ENCODE results near the gene CLRN3. TPM values are rescaled to one million over a fixed set of nuclear protein-coding genes. Genes with fewer than 3 reads are reported as not detected.

The CLRN3 gene
- total RNA-seq, 1 donor from 2014 or later: 0.31 TPM

GRCh38 chr10:127834221-127834620, 58.5 kb downstream of the CLRN3 start:
- Mint-ChIP-seq H3K4me1 (ENCODE audit: unreplicated experiment) (no peaks in the 10 kb centered on the region), H3K27me3 (ENCODE audit: unreplicated experiment) (no peaks in the 10 kb centered on the region), H3K36me3 (ENCODE audit: low read depth, unreplicated experiment) (no peaks in the 10 kb centered on the region), H3K4me3 (ENCODE audit: unreplicated experiment) (no peak overlapping the region), H3K27ac (ENCODE audit: unreplicated experiment) (no peak overlapping the region), H3K9me3 (ENCODE audit: unreplicated experiment) (no peaks in the 10 kb centered on the region)
- TF ChIP-seq CTCF (IDR thresholded peaks at IDR 0.05; ENCODE audit: unreplicated experiment): no peak
- DNase-seq (ENCODE audit: low spot score): no peak

- Mint-ChIP-seq H3K4me1 (ENCODE audit: unreplicated experiment) (no peaks in the 10 kb centered on the region), H3K9me3 (ENCODE audit: unreplicated experiment) (no peaks in the 10 kb centered on the region), H3K27ac (ENCODE audit: unreplicated experiment) (no peak overlapping the region), H3K36me3 (ENCODE audit: low read depth, unreplicated experiment) (no peaks in the 10 kb centered on the region), H3K4me3 (ENCODE audit: unreplicated experiment) (no peak overlapping the region), H3K27me3 (ENCODE audit: unreplicated experiment) (no peaks in the 10 kb centered on the region)
- no peak for TF ChIP-seq CTCF (IDR thresholded peaks at IDR 0.05; ENCODE audit: unreplicated experiment)
- DNase-seq (ENCODE audit: low spot score): no peak
Observed at GRCh38 chr10:127833804-127834203, 58.9 kb downstream of the CLRN3 start.

GRCh38 chr10:127832501-127832900, 60.2 kb downstream of the CLRN3 start:
- no peaks in the 10 kb centered on the region for H3K4me1 Mint-ChIP-seq (ENCODE audit: unreplicated experiment)
- H3K36me3 Mint-ChIP-seq (ENCODE audit: low read depth, unreplicated experiment): no peaks in the 10 kb centered on the region
- H3K27ac Mint-ChIP-seq (ENCODE audit: unreplicated experiment): no peak overlapping the region
- no peak overlapping the region for H3K4me3 Mint-ChIP-seq (ENCODE audit: unreplicated experiment)
- H3K27me3 Mint-ChIP-seq (ENCODE audit: unreplicated experiment): peaks cover 2% of the 10 kb centered on the region
- no peak for DNase-seq (ENCODE audit: low spot score)
- no peaks in the 10 kb centered on the region for H3K9me3 Mint-ChIP-seq (ENCODE audit: unreplicated experiment)
- no peak for TF ChIP-seq CTCF (IDR thresholded peaks at IDR 0.05; ENCODE audit: unreplicated experiment)

GRCh38 chr10:127830414-127830813, 62.3 kb downstream of the CLRN3 start:
- no peaks in the 10 kb centered on the region for H3K4me1 Mint-ChIP-seq (ENCODE audit: unreplicated experiment)
- peaks cover 3% of the 10 kb centered on the region for H3K27me3 Mint-ChIP-seq (ENCODE audit: unreplicated experiment)
- no peaks in the 10 kb centered on the region for H3K36me3 Mint-ChIP-seq (ENCODE audit: low read depth, unreplicated experiment)
- no peaks in the 10 kb centered on the region for H3K9me3 Mint-ChIP-seq (ENCODE audit: unreplicated experiment)
- TF ChIP-seq CTCF (IDR thresholded peaks at IDR 0.05; ENCODE audit: unreplicated experiment): no peak
- DNase-seq (ENCODE audit: low spot score): no peak
- H3K4me3 Mint-ChIP-seq (ENCODE audit: unreplicated experiment): no peak overlapping the region
- H3K27ac Mint-ChIP-seq (ENCODE audit: unreplicated experiment): no peak overlapping the region

Other genes starting within 250 kb of the CLRN3 start
- gene FOXI2, start 155.8 kb downstream of the CLRN3 start, total RNA-seq (ENCODE audit: unreplicated experiment): not detected
- 117 TPM for gene PTPRE, start 14.2 kb upstream of the CLRN3 start, total RNA-seq (ENCODE audit: unreplicated experiment)
- gene MKI67, start 233.5 kb upstream of the CLRN3 start, total RNA-seq (ENCODE audit: unreplicated experiment): 19.7 TPM

Measured in endothelial cell (in vitro differentiated cells).